GM19099 (cell line): Measurements from ENCODE around the gene BCAT1.

Source experiments
- POLR2A ChIP-seq: IDR thresholded peaks from 3 replicates; pipeline ENCODE4 v1.6.1; 2011; ENCODE audit warnings: low read depth; ENCODE audit not compliant: insufficient read length; ENCODE audit errors: extremely low read depth

BCAT1 gene

DNA sequence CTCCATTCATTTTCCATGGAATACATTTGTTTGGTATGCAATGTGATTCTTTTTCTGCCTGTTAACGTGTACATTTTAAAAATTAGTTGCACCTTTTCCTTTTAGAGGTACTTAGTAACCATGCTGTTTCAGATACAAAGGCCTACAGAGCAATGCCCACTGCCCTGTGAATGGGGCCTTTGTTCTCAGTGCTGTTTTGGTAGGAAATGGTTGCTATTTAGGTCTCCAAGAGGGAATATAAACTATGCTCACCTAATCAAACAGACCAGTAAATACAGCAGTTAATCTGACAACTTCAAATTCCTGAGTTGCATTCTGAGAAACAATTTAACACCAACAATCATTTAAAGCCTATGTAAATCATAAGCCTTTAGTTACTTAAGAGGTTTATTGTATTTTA, 188.7 kb downstream of the BCAT1 start:
- no peak for TF ChIP-seq POLR2A
